Left renal cortex interstitium (tissue), 4 donors: ENCODE results near the gene TPCN1. TPM values are rescaled to one million over a fixed set of nuclear protein-coding genes. Genes with fewer than 3 reads are reported as not detected.
A peak's percentile ranks its signal among the peaks of the same experiment; 100 is the strongest.

Experiments used
- DNase-seq, 4 donors: peaks; one replicate each; pipeline ENCODE4 v3.0.0-alpha.2; 2013; ENCODE audit warnings: low read depth in 4 of 4, low spot score in 2 of 4, missing footprints in 1 of 4
- polyA plus RNA-seq, 4 donors: library from polyadenylated mRNA; unstranded; fragments of 120-200 nt; gene quantifications; one replicate each; pipeline ENCODE4 v1.2.1, GENCODE V29; 2013; ENCODE audit not compliant: insufficient read length in 4 of 4

The TPCN1 gene
- polyA plus RNA-seq, 4 donors, result 25.0 to 49.6 (median 37.6) TPM

- no peak for DNase-seq
Observed at GRCh38 chr12:113329022-113329790, 107.9 kb downstream of the TPCN1 start.

GRCh38 chr12:113329791-113330417 is 108.6 kb downstream of the TPCN1 start:
- DNase-seq, result no peak

DNA sequence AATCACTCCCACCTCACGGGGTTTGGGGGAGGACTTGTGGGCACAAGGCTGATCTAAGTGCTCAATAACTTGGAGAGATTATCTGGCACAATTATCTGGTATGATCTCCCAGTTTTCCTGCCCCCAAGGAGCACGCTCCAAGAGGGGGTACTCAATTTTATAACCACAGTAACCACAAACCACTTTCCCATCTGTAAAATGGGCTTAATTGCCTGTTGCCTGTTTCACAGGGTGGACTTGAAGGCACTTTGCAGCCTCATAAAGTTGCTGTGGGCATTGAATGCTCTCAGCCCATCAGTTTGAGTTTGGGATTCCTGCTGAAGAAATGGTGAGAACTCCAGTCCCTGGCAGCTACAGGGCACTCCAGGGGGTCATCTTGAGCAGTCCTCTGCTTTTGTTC is 109.2 kb downstream of the TPCN1 start:
- no peak for DNase-seq

- DNase-seq, result no peak
Observed at GRCh38 chr12:113332688-113333417, 111.6 kb downstream of the TPCN1 start.

- DNase-seq, result no peak
Observed at GRCh38 chr12:113333418-113333750, 112.1 kb downstream of the TPCN1 start.

DNA sequence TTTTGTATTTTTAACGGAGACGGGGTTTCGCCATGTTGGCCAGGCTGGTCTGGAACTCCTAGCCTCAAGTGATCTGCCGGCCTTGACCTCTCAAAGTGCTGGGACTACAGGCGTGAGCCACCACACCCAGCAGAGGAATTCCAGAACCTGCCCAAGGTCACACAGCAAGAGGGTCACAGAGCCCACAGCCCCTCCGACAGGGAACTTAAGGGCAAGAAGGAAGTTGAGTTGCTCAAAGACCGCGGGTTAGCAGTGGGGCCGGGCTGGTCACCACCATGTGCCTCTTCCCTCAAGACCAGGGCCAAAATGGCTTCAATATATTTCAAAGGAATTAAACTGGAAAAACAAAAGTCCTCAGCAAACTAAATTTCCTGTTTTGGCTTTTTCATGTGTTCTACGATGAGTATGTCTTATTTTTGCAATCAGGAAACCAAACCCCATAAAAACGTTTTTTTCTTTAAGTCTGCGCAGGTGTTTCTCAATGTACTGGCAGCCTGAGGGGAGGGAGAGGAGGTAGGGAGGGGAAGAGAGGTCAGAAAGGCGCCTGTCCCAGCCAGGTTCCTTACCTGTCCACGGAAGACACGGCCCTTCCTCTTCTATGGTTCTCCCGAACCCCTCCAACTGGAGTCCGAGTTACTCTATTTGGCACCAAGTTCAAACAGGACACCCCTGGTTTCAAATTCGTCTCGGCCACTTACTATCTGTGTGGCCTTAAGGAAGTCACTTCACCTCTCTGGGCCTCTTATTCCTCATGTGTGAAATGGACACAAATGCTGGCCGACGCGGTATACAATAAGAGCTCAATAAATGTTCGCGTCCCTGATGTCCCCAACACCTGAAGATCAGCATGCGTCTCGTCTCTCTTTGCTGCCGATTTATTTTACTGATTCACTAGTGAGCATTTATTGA is 112.9 kb downstream of the TPCN1 start:
- DNase-seq, result no peak

DNA sequence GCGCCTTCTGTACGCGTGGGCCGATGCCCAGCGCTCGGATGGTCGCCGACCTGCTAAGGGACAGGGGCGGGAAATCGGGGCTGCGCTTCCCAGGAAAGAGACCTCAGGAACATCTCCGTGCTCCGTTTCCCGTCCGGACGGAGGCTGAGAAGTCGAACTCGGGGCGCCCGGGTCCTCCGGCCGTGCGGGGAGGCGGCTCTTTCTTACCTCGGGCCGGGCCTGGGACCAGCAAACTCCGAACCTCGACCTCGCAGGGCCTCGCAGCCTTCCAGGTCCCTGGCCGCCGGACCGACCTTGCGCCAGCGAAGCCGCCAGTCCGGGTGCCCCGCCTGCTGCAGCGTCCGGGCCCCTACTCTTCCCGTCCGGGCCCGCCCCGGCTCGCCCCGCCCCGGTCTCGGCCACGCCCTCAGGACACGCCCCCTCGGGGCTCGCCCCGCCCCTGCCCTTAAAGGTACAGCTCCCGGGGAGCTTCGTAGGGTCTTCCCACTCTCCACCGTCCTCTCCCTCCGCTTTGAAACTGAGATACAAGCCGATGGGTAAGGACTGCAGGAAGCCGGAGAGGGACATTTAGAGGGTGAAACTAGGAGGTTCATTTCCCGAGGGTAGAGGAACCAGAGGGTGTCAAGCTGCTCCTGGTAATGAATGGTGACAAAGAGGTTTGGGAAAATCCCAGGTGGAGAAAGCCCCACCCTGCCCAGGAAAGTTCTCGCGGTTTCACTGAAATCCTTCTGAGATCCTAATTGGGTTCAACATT is 113.7 kb downstream of the TPCN1 start, which contains the start of gene SLC8B1:
Gene SLC8B1, minus strand, starts transcription at position 324 of the 754 bp plus-strand sequence. CDS start 2,231 bp downstream, outside the sequence.
- peak in 2 of 4 donors; percentile 68 to 71 for DNase-seq

DNA sequence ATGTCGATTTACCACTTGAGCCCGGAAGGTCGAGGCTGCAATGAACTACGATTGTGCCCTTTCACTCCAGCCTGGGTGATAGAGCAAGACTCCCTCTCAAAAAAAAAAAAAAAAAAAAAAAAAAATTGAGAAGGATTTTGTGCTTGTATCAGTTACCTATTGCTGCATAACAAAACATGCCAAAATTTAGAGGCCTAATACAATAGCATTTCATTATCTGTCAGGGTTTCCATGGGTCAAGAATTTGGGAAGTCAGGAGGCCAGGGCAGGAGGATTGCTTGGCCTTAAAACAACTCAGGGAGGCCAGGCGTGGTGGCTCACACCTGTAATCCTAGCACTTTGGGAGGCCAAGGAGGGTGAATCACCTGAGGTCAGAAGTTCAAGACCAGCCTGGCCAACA is 118.3 kb downstream of the TPCN1 start:
- DNase-seq, result no peak

DNA sequence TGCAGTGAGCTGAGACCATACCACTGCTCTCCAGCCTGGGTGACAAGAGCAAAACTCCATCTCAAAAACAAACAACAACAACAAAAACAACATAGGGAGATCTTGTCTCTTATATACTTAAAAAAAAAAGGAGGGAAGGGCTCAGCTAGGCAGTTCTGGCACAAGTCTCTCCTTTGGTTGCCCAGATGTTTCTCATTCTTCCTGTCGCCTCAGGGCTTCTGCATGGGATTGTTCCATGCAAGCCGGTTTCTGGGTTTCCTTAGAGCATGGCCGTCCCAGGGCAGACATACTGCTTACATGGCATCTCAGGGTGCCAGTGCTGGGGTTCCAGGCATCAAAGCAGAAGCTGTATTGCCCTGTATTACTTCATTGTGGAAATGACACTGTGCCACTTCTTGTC is 118.8 kb downstream of the TPCN1 start:
- no peak for DNase-seq

DNA sequence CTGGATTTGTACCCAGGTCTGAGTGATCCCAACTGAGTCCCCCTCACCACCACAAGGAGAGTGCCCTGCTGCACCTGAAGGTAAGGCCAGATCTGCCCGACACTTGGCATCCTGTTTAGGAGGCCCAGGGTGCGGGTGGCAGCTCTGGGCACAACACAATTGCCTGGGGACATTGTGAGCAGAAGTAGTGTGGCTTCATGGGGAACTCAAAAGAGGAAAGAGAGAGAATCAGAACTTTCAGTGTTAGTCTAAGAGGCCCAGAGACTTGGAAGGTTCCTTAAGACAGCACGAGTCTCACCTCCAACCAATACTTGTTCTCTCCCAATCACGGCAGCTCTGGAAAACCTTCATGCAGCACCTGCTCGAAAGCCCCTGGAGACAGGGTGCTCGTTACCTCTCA is 120.3 kb downstream of the TPCN1 start:
- DNase-seq, result no peak

DNA sequence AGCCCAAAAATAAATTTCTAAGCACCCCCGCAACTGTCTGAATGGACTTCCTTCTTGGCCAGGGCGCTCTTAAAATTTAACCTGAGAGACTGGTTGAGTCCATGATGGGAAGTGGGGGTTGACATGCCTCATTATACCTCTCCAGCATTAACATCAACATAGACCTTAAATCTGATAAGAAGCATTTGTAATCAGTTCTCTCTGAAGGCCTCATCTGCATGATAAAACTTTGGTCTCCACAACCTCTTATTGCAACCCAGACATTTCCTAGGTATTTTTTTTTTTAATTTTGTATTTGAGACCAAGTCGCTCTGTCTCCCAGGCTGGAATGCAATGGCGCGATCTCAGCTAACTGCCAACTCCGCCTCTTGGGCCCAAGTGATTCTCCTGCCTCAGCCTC is 124.1 kb downstream of the TPCN1 start:
- DNase-seq, result no peak

DNA sequence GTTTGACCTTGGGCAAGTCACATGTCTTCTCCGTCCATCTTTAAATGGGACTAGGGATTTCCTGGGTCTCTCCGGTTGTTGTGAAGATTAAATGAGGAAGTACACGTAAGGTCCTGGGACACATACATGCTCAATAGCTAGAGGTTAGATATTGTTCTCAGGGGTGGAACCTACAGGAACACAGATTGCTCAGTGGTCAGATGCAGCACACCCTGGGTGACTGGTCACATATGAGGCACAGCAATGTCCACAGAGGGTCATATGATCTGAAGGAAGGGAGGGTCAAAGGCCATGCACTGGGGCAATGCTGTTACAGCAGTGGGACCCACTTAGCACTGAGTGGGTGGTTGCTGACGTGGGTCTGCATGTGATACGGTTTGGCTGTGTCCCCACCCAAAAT is 125.1 kb downstream of the TPCN1 start:
- no peak for DNase-seq

DNA sequence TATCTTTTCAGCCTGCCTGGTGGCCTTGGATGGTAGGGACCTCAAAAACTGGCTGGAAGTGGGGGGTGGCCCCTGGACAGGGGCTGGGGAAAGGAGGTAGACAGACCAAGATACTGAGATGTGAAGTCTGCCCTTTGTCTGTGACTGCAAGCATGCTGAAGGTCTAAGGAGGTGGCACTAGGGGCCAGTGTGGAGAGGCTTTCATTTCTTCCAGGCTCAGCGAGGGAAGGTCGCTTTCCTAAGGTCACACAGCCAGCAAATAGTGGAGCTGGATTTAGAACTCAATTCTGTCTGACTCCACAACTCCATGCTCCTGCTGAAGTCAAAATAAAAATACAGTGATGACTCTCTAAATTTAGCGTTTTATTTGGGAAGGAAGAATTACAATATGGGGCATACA is 125.8 kb downstream of the TPCN1 start:
- DNase-seq, result no peak

DNA sequence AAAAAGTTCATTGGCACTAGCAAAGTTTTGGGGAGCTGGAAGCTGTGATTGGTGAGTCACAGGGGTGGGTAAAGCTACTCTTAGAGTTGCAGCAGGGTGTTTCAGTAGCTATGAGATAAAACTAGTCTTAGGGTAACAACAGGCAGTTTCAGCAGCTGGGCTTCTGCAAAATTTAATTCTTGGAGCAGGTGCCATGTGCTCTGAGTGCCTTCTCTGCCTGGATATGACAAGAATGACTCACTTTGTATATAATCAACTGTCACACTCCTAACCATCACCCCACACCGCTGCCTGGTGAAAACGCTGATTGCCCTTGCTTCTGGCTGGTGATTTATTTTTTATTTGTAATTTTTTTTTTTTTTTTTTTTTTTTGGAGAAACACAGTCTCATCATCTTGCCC is 126.6 kb downstream of the TPCN1 start:
- DNase-seq, result no peak

Other genes starting within 250 kb of the TPCN1 start
- gene OAS2, start 242.9 kb upstream of the TPCN1 start, polyA plus RNA-seq, result 10 to 100 TPM in 1 of 4 donors, 1 to 10 TPM in 3; 5.5 to 10.4 (median 6.9) TPM
- 10 to 100 TPM; 10.6 to 16.5 (median 14.9) TPM for gene DTX1, start 164.7 kb upstream of the TPCN1 start, polyA plus RNA-seq
- gene RASAL1, start 85.7 kb upstream of the TPCN1 start, polyA plus RNA-seq, result 10 to 100 TPM in 2 of 4 donors, 1 to 10 TPM in 2; 8.2 to 14.7 (median 10.5) TPM
- 1 to 10 TPM in 3 of 4 donors, under 1 TPM in 1; 0.76 to 2.5 (median 1.9) TPM for gene CFAP73, start 71.7 kb upstream of the TPCN1 start, polyA plus RNA-seq
- 10 to 100 TPM; 65.9 to 94.7 (median 85.8) TPM for gene DDX54, start 36.0 kb upstream of the TPCN1 start, polyA plus RNA-seq
- 10 to 100 TPM; 14.7 to 20.1 (median 17.9) TPM for gene RITA1, start 35.7 kb upstream of the TPCN1 start, polyA plus RNA-seq
- 10 to 100 TPM; 12.3 to 18.8 (median 14.7) TPM for gene SLC8B1, start 113.6 kb downstream of the TPCN1 start, polyA plus RNA-seq
- 10 to 100 TPM; 15.4 to 23.4 (median 18.2) TPM for gene PLBD2, start 137.1 kb downstream of the TPCN1 start, polyA plus RNA-seq
- under 1 TPM; 0.17 to 0.44 (median 0.35) TPM for gene SDS, start 182.4 kb downstream of the TPCN1 start, polyA plus RNA-seq
- 10 to 100 TPM; 13.6 to 15.7 (median 14.3) TPM for gene SDSL, start 200.9 kb downstream of the TPCN1 start, polyA plus RNA-seq